K562 (cell line): ENCODE results near the gene C12orf60. TPM values are rescaled to one million over a fixed set of nuclear protein-coding genes. Genes with fewer than 3 reads are reported as not detected.
A peak's percentile ranks its signal among the peaks of the same experiment; 100 is the strongest.

Experiments used
- ATAC-seq: fragments of 200-7000 bp; cut with Tn5 transposase; 3 replicates; pipeline ENCODE4 v1.9.1; 2020; ENCODE audit warnings: moderate library complexity
- BruUV-seq: library from RNA; stranded (reverse); fragments of 400-500 nt; replicated peaks from 2 replicates; lab custom pipeline; 2021; lab: Mats Ljungman, UMichigan
- CTCF ChIA-PET: fragments of 300-600 bp; formaldehyde crosslinking; extraction: SDS; loops from one replicate; lab custom pipeline; 2021; ENCODE audit warnings: low intra/inter-chr PET ratio; lab: Yijun Ruan, JAX
- POLR2A ChIA-PET: fragments of 300-600, 350-650 bp; sonication (Branson Sonifier 250); formaldehyde crosslinking; extraction: SDS; loops from one replicate; lab custom pipeline; 2021; ENCODE audit warnings: antibody characterized with exemption, inconsistent platforms; lab: Yijun Ruan, JAX
- DNase-seq, 4 experiments: peaks; one replicate each; pipeline versions ENCODE4 v3.0.0 to v3.0.0-alpha.2; 2011 to 2018; ENCODE audit warnings: low spot score in 3 of 4, mixed read lengths in 3 of 4; ENCODE audit errors: extremely low read depth in 1 of 4
- FAIRE-seq: peaks from 2 replicates; lab custom pipeline; 2011; peaks lifted over from hg19 to GRCh38; lab: Jason Lieb, UNC
- H2AFZ ChIP-seq: 2 replicates; pipeline ENCODE4 v1.6.0; 2011; ENCODE audit warnings: low read depth, low read length, control low read depth, inconsistent platforms
- H3K27ac ChIP-seq: fragments of 200-600 bp; 3 replicates; pipeline ENCODE4 v1.8.0; 2011; ENCODE audit warnings: low read depth, mild to moderate bottlenecking, control low read depth, inconsistent platforms, low read length, moderate library complexity, mixed read lengths; ENCODE audit errors: extremely low read depth
- H3K27me3 ChIP-seq, 2 experiments: fragments of 300-600 bp in 1 of 2; 2 replicates in 1 of 2; 3 replicates in 1 of 2; pipeline versions ENCODE4 v1.6.0 to v1.8.0; 2011; ENCODE audit warnings: inconsistent platforms in 2 of 2, low read length in 2 of 2, mild to moderate bottlenecking in 1 of 2, mixed read lengths in 1 of 2, moderate library complexity in 1 of 2; ENCODE audit not compliant: control insufficient read depth in 2 of 2, insufficient read depth in 2 of 2
- H3K36me3 ChIP-seq: fragments of 300-600 bp; 3 replicates; pipeline ENCODE4 v1.8.0; 2011; ENCODE audit warnings: mild to moderate bottlenecking, low read length, inconsistent platforms; ENCODE audit not compliant: control insufficient read depth, insufficient read depth
- H3K4me1 ChIP-seq, 2 experiments: fragments of 200-600 bp in 1 of 2; replicated peaks in 1 of 2; 2 replicates in 1 of 2; 3 replicates in 1 of 2; pipeline versions ENCODE4 v1.5.1 to v1.8.0; 2011; ENCODE audit warnings: inconsistent platforms in 2 of 2, low read length in 2 of 2, mild to moderate bottlenecking in 1 of 2, mixed read lengths in 1 of 2, moderate library complexity in 1 of 2; ENCODE audit not compliant: control insufficient read depth in 2 of 2, insufficient read depth in 2 of 2
- H3K4me2 ChIP-seq: 2 replicates; pipeline ENCODE4 v1.6.1; 2011; ENCODE audit warnings: low read length, control low read depth, inconsistent platforms, mixed read lengths; ENCODE audit not compliant: insufficient read depth
- H3K4me3 ChIP-seq: fragments of 200-600 bp; sonication (generic), shearing (Covaris generic); 2 replicates; pipeline ENCODE4 v1.5.1; 2016; ENCODE audit warnings: control low read depth, inconsistent platforms
- H3K79me2 ChIP-seq: fragments of 200-600 bp; 3 replicates; pipeline ENCODE4 v1.8.0; 2011; ENCODE audit warnings: low read length, inconsistent platforms; ENCODE audit not compliant: control insufficient read depth, insufficient read depth
- H3K9ac ChIP-seq, 2 experiments: 2 replicates each; pipeline versions ENCODE4 v1.6.0 to v1.6.1; 2011; ENCODE audit warnings: low read depth in 2 of 2, low read length in 2 of 2, control low read depth in 1 of 2, inconsistent platforms in 1 of 2, mild to moderate bottlenecking in 1 of 2, mixed read lengths in 1 of 2; ENCODE audit not compliant: insufficient read depth in 1 of 2
- H3K9me1 ChIP-seq: one replicate; pipeline ENCODE4 v1.6.0; 2011; ENCODE audit warnings: inconsistent platforms, mild to moderate bottlenecking, low read length, moderate library complexity; ENCODE audit not compliant: control insufficient read depth, insufficient read depth
- H3K9me3 ChIP-seq: replicated peaks from 2 replicates; pipeline ENCODE4 v1.5.1; 2011; ENCODE audit warnings: low read depth, low read length, inconsistent platforms; ENCODE audit not compliant: control insufficient read depth, insufficient read depth
- H4K20me1 ChIP-seq: replicated peaks from 2 replicates; pipeline ENCODE4 v1.6.1; 2011; ENCODE audit warnings: low read length, inconsistent platforms, mixed read lengths; ENCODE audit not compliant: control insufficient read depth, insufficient read depth
- ETV5 ChIP-seq: sonication (generic); formaldehyde crosslinking; IDR thresholded peaks from 2 replicates; pipeline ENCODE4 v1.4.0; 2020; ENCODE audit warnings: low read depth, mild to moderate bottlenecking, missing genetic modification reagents
- POLR2AphosphoS5 ChIP-seq: IDR thresholded peaks from 2 replicates; pipeline ENCODE4 v1.6.1; 2011; ENCODE audit warnings: mild to moderate bottlenecking, low read depth, low read length, moderate library complexity; ENCODE audit not compliant: control insufficient read depth, insufficient read depth
- RAD21 ChIP-seq, 2 experiments: fragments of 250-450 bp in 1 of 2; fragments of 450-650 bp in 1 of 2; sonication (Bioruptor Pico) in 1 of 2; formaldehyde crosslinking in 1 of 2; IDR thresholded peaks in 1 of 2; conservative IDR thresholded peaks in 1 of 2; 2 replicates each; pipeline versions ENCODE4 v1.4.0 to v1.8.0; 2020 to 2022; ENCODE audit warnings: mild to moderate bottlenecking in 2 of 2, moderate library complexity in 1 of 2
- SPI1 ChIP-seq: IDR thresholded peaks from 2 replicates; pipeline ENCODE4 v1.6.1; 2011; ENCODE audit warnings: low read depth, low read length, control low read depth, borderline replicate concordance
- ZNF274 ChIP-seq: IDR thresholded peaks from 2 replicates; pipeline ENCODE4 v1.6.1; 2011; ENCODE audit warnings: low read depth, mild to moderate bottlenecking, low read length, moderate library complexity, borderline replicate concordance
- ZNF717 ChIP-seq: fragments of 250-450 bp; sonication (Bioruptor Pico); IDR thresholded peaks from 2 replicates; pipeline ENCODE4 v1.5.0; 2021
- ZNF766 ChIP-seq: fragments of 200-800 bp; sonication (Bioruptor generic); conservative IDR thresholded peaks from 2 replicates; pipeline ENCODE4 v1.6.1; 2016; ENCODE audit warnings: missing genetic modification characterization, missing compliant biosample characterization
- WGBS: fragments of 100-300 bp; shearing (Covaris generic); methylation state at CpG from one replicate; pipeline ENCODE4 v1.1.6; 2016; ENCODE audit warnings: low coverage, mixed read lengths; ENCODE audit not compliant: insufficient coverage; ENCODE audit errors: missing lambda C conversion rate; 5-methylcytosine and 5-hydroxymethylcytosine counted together
- in situ Hi-C: fragments of 300-500 bp; cut with MboI; formaldehyde crosslinking; loops from 4 replicates; pipeline ENCODE4 v1.15.0; 2018; ENCODE audit warnings: inconsistent platforms, mixed read lengths
- intact Hi-C: fragments of 100-400 bp; cut with micrococcal nuclease; formaldehyde crosslinking; loops from 2 replicates; pipeline ENCODE4 v1.14.2; 2022
- polyA plus RNA-seq, 8 experiments: library from polyadenylated mRNA; depleted of rRNA in 4 of 8; stranded (reverse) in 5 of 8; unstranded in 3 of 8; fragments of >200 nt; fragmentation: Nextera tagmentation in 2 of 8; fragmentation: Illumina TruSeq in 1 of 8; extraction: Ambion mirVana in 2 of 8; extraction: Trizol in 1 of 8; gene quantifications; 2 replicates each; pipeline versions ENCODE4 v1.2.1 to v1.2.3, GENCODE V29; 2011 to 2014; ENCODE audit warnings: inconsistent platforms in 1 of 8, missing spikeins in 1 of 8
- total RNA-seq, 7 experiments: library from RNA; depleted of rRNA in 6 of 7; stranded (reverse); fragments of >200 nt in 6 of 7; fragmentation: Illumina TruSeq in 2 of 7; extraction: Trizol in 2 of 7; gene quantifications; 2 replicates each; pipeline versions ENCODE4 v1.2.1 to v1.2.3, GENCODE V29; 2011 to 2021; ENCODE audit warnings: low replicate concordance in 1 of 7
- TF ChIP-seq, protein P1 (sequence below), 3 experiments: fragments of 200-800 bp in 1 of 3; fragments of 250-450 bp in 1 of 3; fragments of 450-650 bp in 1 of 3; sonication (Bioruptor Pico) in 1 of 3; sonication (Bioruptor generic) in 1 of 3; formaldehyde crosslinking in 1 of 3; IDR thresholded peaks; 2 replicates each; pipeline versions ENCODE4 v1.6.1 to v1.8.0; 2016 to 2022; ENCODE audit warnings: mild to moderate bottlenecking in 2 of 3, missing genetic modification characterization in 2 of 3, missing compliant biosample characterization in 1 of 3, moderate library complexity in 1 of 3
- TF ChIP-seq, protein P2 (sequence below): fragments of 450-650 bp; formaldehyde crosslinking; IDR thresholded peaks from 2 replicates; pipeline ENCODE4 v1.4.0; 2020; ENCODE audit warnings: mild to moderate bottlenecking, moderate library complexity
- TF ChIP-seq, protein P3 (sequence below): fragments of 250-450 bp; sonication (Bioruptor Pico); IDR thresholded peaks from 2 replicates; pipeline ENCODE4 v1.5.0; 2021

C12orf60 gene
- total and polyA plus RNA-seq, 9 of the 15 experiments (the other 6 are each of a cell fraction or from before 2014, with no cell fraction given) = 0.41 to 4.4 (median 2.5) TPM

DNA sequence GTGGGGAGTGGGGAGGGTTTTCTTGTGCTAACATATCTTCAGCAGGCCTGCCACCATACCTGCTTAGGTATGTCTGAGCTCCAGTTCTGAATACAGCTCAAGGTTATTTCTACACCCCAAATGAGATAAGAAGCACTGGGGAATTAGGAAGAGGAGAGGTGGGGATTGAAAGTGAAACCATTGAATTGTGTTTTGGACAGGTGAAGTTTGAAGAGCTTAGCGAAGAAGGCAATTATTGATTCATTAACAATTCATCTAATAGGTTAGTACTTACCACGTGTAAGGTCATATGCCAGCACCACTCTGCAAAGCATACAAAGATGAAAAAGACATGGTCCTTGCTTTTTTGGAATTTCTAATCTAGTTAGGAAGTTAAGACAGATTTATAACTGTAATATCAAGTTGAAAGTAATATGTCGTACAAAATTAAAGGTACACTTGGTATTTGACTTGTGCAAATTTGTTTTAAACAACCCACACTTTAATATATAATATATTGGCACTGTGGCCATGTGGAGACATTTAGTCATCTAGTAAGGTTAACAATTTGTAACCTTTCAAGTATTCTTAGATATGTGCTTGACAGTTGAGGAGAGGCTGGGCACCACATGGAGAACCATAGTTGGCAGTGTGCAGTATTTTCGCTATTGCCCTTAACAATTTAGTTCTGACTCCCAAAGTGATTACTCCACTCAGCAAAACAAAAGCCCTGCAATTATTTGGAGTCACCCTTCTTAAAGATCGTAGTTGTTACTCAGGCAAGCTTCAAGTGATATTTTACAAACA, 6.9 kb downstream of the C12orf60 start (continued):
- TF ChIP-seq, protein P1, sequence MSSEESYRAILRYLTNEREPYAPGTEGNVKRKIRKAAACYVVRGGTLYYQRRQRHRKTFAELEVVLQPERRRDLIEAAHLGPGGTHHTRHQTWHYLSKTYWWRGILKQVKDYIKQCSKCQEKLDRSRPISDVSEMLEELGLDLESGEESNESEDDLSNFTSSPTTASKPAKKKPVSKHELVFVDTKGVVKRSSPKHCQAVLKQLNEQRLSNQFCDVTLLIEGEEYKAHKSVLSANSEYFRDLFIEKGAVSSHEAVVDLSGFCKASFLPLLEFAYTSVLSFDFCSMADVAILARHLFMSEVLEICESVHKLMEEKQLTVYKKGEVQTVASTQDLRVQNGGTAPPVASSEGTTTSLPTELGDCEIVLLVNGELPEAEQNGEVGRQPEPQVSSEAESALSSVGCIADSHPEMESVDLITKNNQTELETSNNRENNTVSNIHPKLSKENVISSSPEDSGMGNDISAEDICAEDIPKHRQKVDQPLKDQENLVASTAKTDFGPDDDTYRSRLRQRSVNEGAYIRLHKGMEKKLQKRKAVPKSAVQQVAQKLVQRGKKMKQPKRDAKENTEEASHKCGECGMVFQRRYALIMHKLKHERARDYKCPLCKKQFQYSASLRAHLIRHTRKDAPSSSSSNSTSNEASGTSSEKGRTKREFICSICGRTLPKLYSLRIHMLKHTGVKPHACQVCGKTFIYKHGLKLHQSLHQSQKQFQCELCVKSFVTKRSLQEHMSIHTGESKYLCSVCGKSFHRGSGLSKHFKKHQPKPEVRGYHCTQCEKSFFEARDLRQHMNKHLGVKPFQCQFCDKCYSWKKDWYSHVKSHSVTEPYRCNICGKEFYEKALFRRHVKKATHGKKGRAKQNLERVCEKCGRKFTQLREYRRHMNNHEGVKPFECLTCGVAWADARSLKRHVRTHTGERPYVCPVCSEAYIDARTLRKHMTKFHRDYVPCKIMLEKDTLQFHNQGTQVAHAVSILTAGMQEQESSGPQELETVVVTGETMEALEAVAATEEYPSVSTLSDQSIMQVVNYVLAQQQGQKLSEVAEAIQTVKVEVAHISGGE (CRISPR knock-in tag; IDR thresholded peaks at IDR 0.05) = no peak
- TF ChIP-seq, all 486 proteins: peak for 0

DNA sequence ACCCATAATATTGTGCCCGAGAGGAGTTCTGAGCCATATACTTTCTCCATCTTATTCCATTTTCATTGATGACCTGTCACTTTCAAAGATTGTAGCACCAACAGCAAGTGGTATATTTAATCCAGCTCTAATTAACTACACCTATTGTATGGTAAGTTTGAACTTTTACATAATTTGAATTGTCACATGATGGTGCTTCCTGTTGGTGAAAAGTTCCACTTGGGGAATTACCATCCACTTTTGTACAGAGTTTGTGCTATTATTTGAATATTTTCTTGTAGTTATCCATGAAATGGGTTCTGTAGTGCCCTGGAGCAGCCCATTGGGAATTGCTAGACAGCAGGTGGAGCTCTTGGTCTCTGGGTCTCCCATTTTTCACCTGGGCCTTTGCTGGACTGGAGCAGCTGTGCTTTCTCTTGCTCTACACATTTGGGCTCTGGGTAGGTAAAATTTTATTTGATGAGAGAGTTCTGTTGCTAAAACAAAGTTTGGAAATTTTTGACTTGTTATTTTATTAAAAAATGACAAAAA, 7.5 kb downstream of the C12orf60 start:
- intact Hi-C loops (loop anchor here (10.0 kb wide), 1 partner anchor 184 kb away; no protein-coding TSS in a partner anchor), in situ Hi-C loops (loop anchor here (25.0 kb wide), 1 partner anchor 1076 kb away; the partner anchor contains the start of gene STRAP)
- H3K4me1 ChIP-seq = no peaks in the 10 kb centered on the region
- no peak overlapping the region for H3K4me3 ChIP-seq
- POLR2A ChIA-PET = no interaction called here
- BruUV-seq = no TSS peak
- FAIRE-seq = no peak
- no peak overlapping the region for H3K27ac ChIP-seq
- no peak overlapping the region for H2AFZ ChIP-seq
- no peaks in the 10 kb centered on the region for H3K79me2 ChIP-seq
- H3K27me3 ChIP-seq = no peaks in the 10 kb centered on the region
- ATAC-seq = peak; percentile 72
- CTCF ChIA-PET = interaction anchor here (0.8 to 2.4 kb wide), 2 partner anchors 184 to 457 kb away, joined by 3 to 12 read pairs; no protein-coding TSS in a partner anchor
- no peak overlapping the region for H3K4me2 ChIP-seq
- H3K9me1 ChIP-seq = no peaks in the 10 kb centered on the region
- H3K9me3 ChIP-seq = no peaks in the 10 kb centered on the region
- no peaks in the 10 kb centered on the region for H4K20me1 ChIP-seq
- WGBS = 13% methylated on average over 1 of the region's 1 CpG
- peak in 2 of 4 experiments; percentile 10 to 37 for DNase-seq
- no peak overlapping the region for H3K9ac ChIP-seq
- H3K36me3 ChIP-seq = no peaks in the 10 kb centered on the region
- TF ChIP-seq ZNF274 (no peak), ZNF717 (CRISPR knock-in tag) (no peak), SPI1 (no peak), ZNF766 (CRISPR knock-in tag) (no peak), POLR2AphosphoS5 (no peak), RAD21 (CRISPR knock-in tag; conservative IDR thresholded peaks at IDR 0.05 in 1 of 2, IDR thresholded peaks at IDR 0.05 in 1 of 2) (peak; percentile 71 to 75), ETV5 (CRISPR knock-in tag) (no peak)
- TF ChIP-seq, protein P2, sequence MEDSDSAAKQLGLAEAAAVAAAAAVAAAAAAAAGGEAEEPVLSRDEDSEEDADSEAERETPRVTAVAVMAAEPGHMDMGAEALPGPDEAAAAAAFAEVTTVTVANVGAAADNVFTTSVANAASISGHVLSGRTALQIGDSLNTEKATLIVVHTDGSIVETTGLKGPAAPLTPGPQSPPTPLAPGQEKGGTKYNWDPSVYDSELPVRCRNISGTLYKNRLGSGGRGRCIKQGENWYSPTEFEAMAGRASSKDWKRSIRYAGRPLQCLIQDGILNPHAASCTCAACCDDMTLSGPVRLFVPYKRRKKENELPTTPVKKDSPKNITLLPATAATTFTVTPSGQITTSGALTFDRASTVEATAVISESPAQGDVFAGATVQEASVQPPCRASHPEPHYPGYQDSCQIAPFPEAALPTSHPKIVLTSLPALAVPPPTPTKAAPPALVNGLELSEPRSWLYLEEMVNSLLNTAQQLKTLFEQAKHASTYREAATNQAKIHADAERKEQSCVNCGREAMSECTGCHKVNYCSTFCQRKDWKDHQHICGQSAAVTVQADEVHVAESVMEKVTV (CRISPR knock-in tag) = peak; percentile 41; the same call in 1 of the 2 replicates
- TF ChIP-seq, protein P3, sequence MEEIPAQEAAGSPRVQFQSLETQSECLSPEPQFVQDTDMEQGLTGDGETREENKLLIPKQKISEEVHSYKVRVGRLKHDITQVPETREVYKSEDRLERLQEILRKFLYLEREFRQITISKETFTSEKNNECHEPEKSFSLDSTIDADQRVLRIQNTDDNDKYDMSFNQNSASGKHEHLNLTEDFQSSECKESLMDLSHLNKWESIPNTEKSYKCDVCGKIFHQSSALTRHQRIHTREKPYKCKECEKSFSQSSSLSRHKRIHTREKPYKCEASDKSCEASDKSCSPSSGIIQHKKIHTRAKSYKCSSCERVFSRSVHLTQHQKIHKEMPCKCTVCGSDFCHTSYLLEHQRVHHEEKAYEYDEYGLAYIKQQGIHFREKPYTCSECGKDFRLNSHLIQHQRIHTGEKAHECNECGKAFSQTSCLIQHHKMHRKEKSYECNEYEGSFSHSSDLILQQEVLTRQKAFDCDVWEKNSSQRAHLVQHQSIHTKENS = no peak
